Caco-2 (cell line): ENCODE results near the gene BARX2. TPM values are rescaled to one million over a fixed set of nuclear protein-coding genes. Genes with fewer than 3 reads are reported as not detected.

Experiments
- BruUV-seq: library from RNA; stranded (reverse); fragments of 400-500 nt; replicated peaks from 2 replicates; lab custom pipeline; 2021; lab: Mats Ljungman, UMichigan
- CTCF ChIA-PET: fragments of 300-600 bp; sonication (Branson Sonifier 250); formaldehyde crosslinking; loops from one replicate; lab custom pipeline; 2022; ENCODE audit warnings: antibody characterized with exemption; lab: Charles Lee
- POLR2A ChIA-PET: fragments of 300-600 bp; sonication (Branson Sonifier 250); formaldehyde crosslinking; loops from one replicate; lab custom pipeline; 2022; ENCODE audit warnings: antibody characterized with exemption; lab: Charles Lee
- DNase-seq, 2 experiments: peaks; one replicate each; pipeline versions ENCODE4 v3.0.0 to v3.0.0-alpha.2; 2020 to 2022
- H3K27me3 ChIP-seq: replicated peaks from 2 replicates; pipeline ENCODE4 v1.6.0; 2011; ENCODE audit warnings: low read length; ENCODE audit not compliant: control insufficient read depth, insufficient read depth
- H3K36me3 ChIP-seq: 2 replicates; pipeline ENCODE4 v1.5.1; 2011; ENCODE audit warnings: low read length; ENCODE audit not compliant: control insufficient read depth, insufficient read depth
- H3K4me1 ChIP-seq: fragments of 250-450 bp; sonication (Bioruptor Pico); 2 replicates; pipeline ENCODE4 v1.5.1; 2020; ENCODE audit warnings: mild to moderate bottlenecking
- H3K4me3 ChIP-seq: 2 replicates; pipeline ENCODE4 v1.5.1; 2011; ENCODE audit warnings: low read depth, mild to moderate bottlenecking, control low read depth, low read length
- H3K9me3 ChIP-seq: fragments of 250-450 bp; sonication (Bioruptor Pico); 2 replicates; pipeline ENCODE4 v1.5.1; 2020; ENCODE audit warnings: mild to moderate bottlenecking, moderate library complexity
- H3K27ac Mint-ChIP-seq: one replicate; pipeline ENCODE4 v1.8.0; 2022; ENCODE audit warnings: mixed read lengths; ENCODE audit not compliant: unreplicated experiment
- H3K27me3 Mint-ChIP-seq: one replicate; pipeline ENCODE4 v1.8.0; 2022; ENCODE audit warnings: mixed read lengths; ENCODE audit not compliant: insufficient read depth, unreplicated experiment
- H3K36me3 Mint-ChIP-seq: one replicate; pipeline ENCODE4 v1.8.0; 2022; ENCODE audit warnings: mild to moderate bottlenecking, mixed read lengths; ENCODE audit not compliant: insufficient read depth, unreplicated experiment
- H3K4me1 Mint-ChIP-seq: one replicate; pipeline ENCODE4 v1.8.0; 2022; ENCODE audit warnings: low read depth, mixed read lengths; ENCODE audit not compliant: unreplicated experiment
- H3K4me3 Mint-ChIP-seq: one replicate; pipeline ENCODE4 v1.8.0; 2022; ENCODE audit warnings: mild to moderate bottlenecking, moderate library complexity, mixed read lengths; ENCODE audit not compliant: unreplicated experiment
- H3K9me3 Mint-ChIP-seq: one replicate; pipeline ENCODE4 v1.8.0; 2022; ENCODE audit warnings: mixed read lengths; ENCODE audit not compliant: unreplicated experiment
- CTCF ChIP-seq, 2 experiments: fragments of 200-600 bp in 1 of 2; IDR thresholded peaks; 1 replicate in 1 of 2; 2 replicates in 1 of 2; pipeline versions ENCODE4 v1.5.1 to v1.8.0; 2011 to 2022; ENCODE audit warnings: antibody characterized with exemption in 1 of 2, control low read depth in 1 of 2, inconsistent platforms in 1 of 2, low read depth in 1 of 2, low read length in 1 of 2, mild to moderate bottlenecking in 1 of 2, moderate library complexity in 1 of 2; ENCODE audit not compliant: insufficient read depth in 1 of 2, severe bottlenecking in 1 of 2, unreplicated experiment in 1 of 2
- intact Hi-C: fragments of 100-400 bp; cut with micrococcal nuclease; formaldehyde crosslinking; loops from one replicate; pipeline ENCODE4 v1.10.0; 2022; ENCODE audit not compliant: unreplicated experiment
- total RNA-seq: library from RNA; stranded (reverse); gene quantifications from 2 replicates; pipeline ENCODE4 v1.2.3, GENCODE V29; 2022

BARX2 gene
- total RNA-seq, 1 experiment from 2014 or later: 0.82 TPM

- no peak for TF ChIP-seq CTCF (IDR thresholded peaks at IDR 0.05; ENCODE audit: insufficient read depth in 1 of 2, low read depth in 1 of 2, low read length in 1 of 2, severe bottlenecking in 1 of 2, unreplicated experiment in 1 of 2)
- ChIA-PET POLR2A (interaction anchor here (0.5 kb wide), 1 partner anchor 551 kb away, joined by 7 read pairs; the partner anchor contains the start of gene PRDM10), CTCF (interaction anchor here (0.6 kb wide), 1 partner anchor 87 kb away, joined by 3 read pairs; no protein-coding TSS in a partner anchor)
- H3K4me1 Mint-ChIP-seq: peaks cover 21% of the 10 kb centered on the region
- intact Hi-C loops: no loop called here
- no peaks in the 10 kb centered on the region for H3K27me3 ChIP-seq
- H3K36me3 Mint-ChIP-seq: peaks cover 5% of the 10 kb centered on the region
- H3K4me3 ChIP-seq: no peak overlapping the region
- H3K9me3 ChIP-seq: peaks cover 5% of the 10 kb centered on the region; the same call in 1 of the 2 replicates
- H3K4me1 ChIP-seq: peaks cover 13% of the 10 kb centered on the region
- no peaks in the 10 kb centered on the region for H3K36me3 ChIP-seq
- H3K27me3 Mint-ChIP-seq: no peaks in the 10 kb centered on the region
- no peak overlapping the region for H3K27ac Mint-ChIP-seq
- H3K9me3 Mint-ChIP-seq: peaks cover 13% of the 10 kb centered on the region
- BruUV-seq: no TSS peak
- no peak for DNase-seq
- no peak overlapping the region for H3K4me3 Mint-ChIP-seq
Measured at GRCh38 chr11:129451524-129451923, 75.9 kb downstream of the BARX2 start.

- H3K36me3 Mint-ChIP-seq: peaks cover 5% of the 10 kb centered on the region
- H3K4me3 Mint-ChIP-seq: no peak overlapping the region
- peaks cover 13% of the 10 kb centered on the region for H3K9me3 Mint-ChIP-seq
- H3K9me3 ChIP-seq: peaks cover 4% of the 10 kb centered on the region; the same call in 1 of the 2 replicates
- POLR2A ChIA-PET: no interaction called here
- no peaks in the 10 kb centered on the region for H3K27me3 ChIP-seq
- H3K27ac Mint-ChIP-seq: no peak overlapping the region
- H3K4me1 ChIP-seq: peaks cover 31% of the 10 kb centered on the region
- CTCF ChIA-PET: no interaction called here
- no peak for DNase-seq
- TF ChIP-seq CTCF (IDR thresholded peaks at IDR 0.05; ENCODE audit: insufficient read depth in 1 of 2, low read depth in 1 of 2, low read length in 1 of 2, severe bottlenecking in 1 of 2, unreplicated experiment in 1 of 2): no peak
- H3K36me3 ChIP-seq: no peaks in the 10 kb centered on the region
- intact Hi-C loops: no loop called here
- H3K4me1 Mint-ChIP-seq: peaks cover 34% of the 10 kb centered on the region
- H3K4me3 ChIP-seq: no peak overlapping the region
- H3K27me3 Mint-ChIP-seq: no peaks in the 10 kb centered on the region
- BruUV-seq: no TSS peak
Measured at GRCh38 chr11:129453293-129453721, 77.7 kb downstream of the BARX2 start.

- Mint-ChIP-seq H3K9me3 (peaks cover 13% of the 10 kb centered on the region), H3K36me3 (peaks cover 5% of the 10 kb centered on the region), H3K4me1 (peaks cover 49% of the 10 kb centered on the region), H3K27me3 (no peaks in the 10 kb centered on the region), H3K4me3 (no peak overlapping the region), H3K27ac (peak overlapping the region; percentile 80)
- Histone ChIP-seq H3K36me3 (no peaks in the 10 kb centered on the region), H3K27me3 (no peaks in the 10 kb centered on the region), H3K4me3 (no peak overlapping the region), H3K9me3 (no peaks in the 10 kb centered on the region), H3K4me1 (peaks cover 49% of the 10 kb centered on the region)
- DNase-seq: no peak
- TF ChIP-seq CTCF (IDR thresholded peaks at IDR 0.05; ENCODE audit: insufficient read depth in 1 of 2, low read depth in 1 of 2, low read length in 1 of 2, severe bottlenecking in 1 of 2, unreplicated experiment in 1 of 2): no peak
- CTCF ChIA-PET: no interaction called here
- POLR2A ChIA-PET: no interaction called here
- intact Hi-C loops: no loop called here
- no TSS peak for BruUV-seq
Measured at GRCh38 chr11:129455101-129455500, 79.5 kb downstream of the BARX2 start.
